Keratinocyte (primary cell): Measurements from ENCODE around the gene CD180. TPM values are rescaled to one million over a fixed set of nuclear protein-coding genes. Genes with fewer than 3 reads are reported as not detected.

Source experiments
- DNase-seq: peaks from one replicate; pipeline ENCODE4 v3.0.0-alpha.2; 2011; ENCODE audit warnings: low read depth, missing footprints, low spot score
- FAIRE-seq: peaks from 2 replicates; lab custom pipeline; 2011; peaks lifted over from hg19 to GRCh38; lab: Jason Lieb, UNC
- H2AFZ ChIP-seq: 2 replicates; pipeline ENCODE4 v1.6.0; 2012; ENCODE audit warnings: low read length, control low read depth, inconsistent platforms; ENCODE audit not compliant: control insufficient read depth
- H3K27ac ChIP-seq: 2 replicates; pipeline ENCODE4 v1.5.1; 2011; ENCODE audit warnings: low read length; ENCODE audit not compliant: control insufficient read depth, insufficient read depth
- H3K27me3 ChIP-seq: 3 replicates; pipeline ENCODE4 v1.6.0; 2011; ENCODE audit warnings: low read length; ENCODE audit not compliant: control insufficient read depth, insufficient read depth; ENCODE audit errors: extremely low read depth
- H3K36me3 ChIP-seq, 2 experiments: 2 replicates in 1 of 2; 3 replicates in 1 of 2; pipeline ENCODE4 v1.5.1; 2011; ENCODE audit warnings: low read length in 2 of 2, mild to moderate bottlenecking in 1 of 2; ENCODE audit not compliant: control insufficient read depth in 2 of 2, insufficient read depth in 2 of 2; ENCODE audit errors: extremely low read depth in 1 of 2
- H3K4me1 ChIP-seq: 3 replicates; pipeline ENCODE4 v1.5.1; 2011; ENCODE audit warnings: low read length; ENCODE audit not compliant: control insufficient read depth, insufficient read depth; ENCODE audit errors: extremely low read depth
- H3K4me2 ChIP-seq: 3 replicates; pipeline ENCODE4 v1.6.0; 2011; ENCODE audit warnings: low read depth, low read length; ENCODE audit not compliant: control insufficient read depth, insufficient read depth; ENCODE audit errors: extremely low read depth
- H3K4me3 ChIP-seq, 3 experiments: fragments of 200-600 bp in 1 of 3; sonication (generic) in 1 of 3; 2 replicates in 2 of 3; 3 replicates in 1 of 3; pipeline ENCODE4 v1.5.1; 2011 to 2016; ENCODE audit warnings: low read length in 3 of 3, mild to moderate bottlenecking in 3 of 3, control low read depth in 2 of 3, inconsistent platforms in 1 of 3, low read depth in 1 of 3, mixed read lengths in 1 of 3, mixed run types in 1 of 3, moderate library complexity in 1 of 3; ENCODE audit not compliant: control insufficient read depth in 2 of 3, insufficient read depth in 2 of 3; ENCODE audit errors: extremely low read depth in 1 of 3
- H3K79me2 ChIP-seq: 2 replicates; pipeline ENCODE4 v1.6.0; 2012; ENCODE audit warnings: low read length; ENCODE audit not compliant: control insufficient read depth, insufficient read depth
- H3K9ac ChIP-seq: 3 replicates; pipeline ENCODE4 v1.6.0; 2011; ENCODE audit warnings: low read length; ENCODE audit not compliant: control insufficient read depth, insufficient read depth; ENCODE audit errors: extremely low read depth
- H3K9me1 ChIP-seq: 3 replicates; pipeline ENCODE4 v1.6.0; 2011; ENCODE audit warnings: low read length; ENCODE audit not compliant: control insufficient read depth, insufficient read depth; ENCODE audit errors: extremely low read depth
- H3K9me3 ChIP-seq: 2 replicates; pipeline ENCODE4 v1.5.1; 2012; ENCODE audit warnings: low read depth, low read length; ENCODE audit not compliant: control insufficient read depth
- H4K20me1 ChIP-seq: 3 replicates; pipeline ENCODE4 v1.6.0; 2011; ENCODE audit warnings: low read length; ENCODE audit not compliant: control insufficient read depth, insufficient read depth; ENCODE audit errors: extremely low read depth
- CTCF ChIP-seq, 3 experiments: IDR thresholded peaks in 1 of 3; conservative IDR thresholded peaks in 1 of 3; optimal IDR thresholded peaks in 1 of 3; 2 replicates in 2 of 3; 3 replicates in 1 of 3; pipeline versions ENCODE3 to v1.5.1; 2011; ENCODE audit warnings: low read length in 3 of 3, mild to moderate bottlenecking in 3 of 3, moderate library complexity in 2 of 3, control low read depth in 1 of 3, inconsistent platforms in 1 of 3; ENCODE audit not compliant: insufficient read depth in 2 of 3; ENCODE audit errors: extremely low read depth in 1 of 3
- EZH2 ChIP-seq: IDR thresholded peaks from one replicate; pipeline ENCODE4 v1.6.1; 2012; ENCODE audit warnings: inconsistent platforms, mild to moderate bottlenecking, low read length, moderate library complexity
- dilution Hi-C: fragments of 300-500 bp; cut with MboI; formaldehyde crosslinking; loops from one replicate; pipeline ENCODE4 v1.7.0; 2020; ENCODE audit warnings: low sequenced_read_pairs; ENCODE audit not compliant: extremely low pct_ligation_motif_present
- polyA plus RNA-seq, 5 experiments: library from polyadenylated mRNA; depleted of rRNA in 3 of 5; stranded (reverse) in 3 of 5; stranded (forward) in 1 of 5; unstranded in 1 of 5; fragments of >200 nt; gene quantifications; 1 replicate in 1 of 5; 2 replicates in 3 of 5; 3 replicates in 1 of 5; pipeline versions ENCODE4 v1.2.1 to v1.2.3, GENCODE V29; 2011 to 2012; ENCODE audit warnings: missing spikeins in 2 of 5, low read depth in 1 of 5, low replicate concordance in 1 of 5

CD180 gene
- polyA plus RNA-seq, 1 donor (not counting 4 experiments of a cell fraction or from before 2014, with no cell fraction given), result not detected

- H3K4me2 ChIP-seq, result no peak overlapping the region
- no peaks in the 10 kb centered on the region for H3K9me1 ChIP-seq
- H3K9me3 ChIP-seq, result no peaks in the 10 kb centered on the region
- TF ChIP-seq CTCF (optimal IDR thresholded peaks at IDR 0.05 in 1 of 3, IDR thresholded peaks at IDR 0.05 in 1 of 3, conservative IDR thresholded peaks at IDR 0.05 in 1 of 3; ENCODE audit: extremely low read depth in 1 of 3, insufficient read depth in 2 of 3, low read length in 3 of 3), result no peak
- no peak for TF ChIP-seq EZH2
- dilution Hi-C loops, result no loop called here
- no peak for FAIRE-seq
- peaks cover 4% of the 10 kb centered on the region for H3K4me1 ChIP-seq
- no peaks in the 10 kb centered on the region for H3K36me3 ChIP-seq
- H3K4me3 ChIP-seq, result no peak overlapping the region
- no peak overlapping the region for H2AFZ ChIP-seq
- no peaks in the 10 kb centered on the region for H3K27me3 ChIP-seq
- no peak overlapping the region for H3K27ac ChIP-seq
- DNase-seq, result no peak
- H3K79me2 ChIP-seq, result no peaks in the 10 kb centered on the region
- no peak overlapping the region for H3K9ac ChIP-seq
- H4K20me1 ChIP-seq, result no peaks in the 10 kb centered on the region
Observed at GRCh38 chr5:67200809-67201562, 4.4 kb upstream of the CD180 start.

GRCh38 chr5:67199859-67200258 lies 3.3 kb upstream of the CD180 start:
- Histone ChIP-seq H2AFZ (no peak overlapping the region), H3K4me3 (no peak overlapping the region), H3K27ac (no peak overlapping the region), H3K27me3 (no peaks in the 10 kb centered on the region), H4K20me1 (no peaks in the 10 kb centered on the region), H3K9me3 (no peaks in the 10 kb centered on the region), H3K9me1 (no peaks in the 10 kb centered on the region), H3K4me2 (no peak overlapping the region), H3K4me1 (no peaks in the 10 kb centered on the region), H3K9ac (no peak overlapping the region), H3K36me3 (no peaks in the 10 kb centered on the region), H3K79me2 (no peaks in the 10 kb centered on the region)
- TF ChIP-seq CTCF (optimal IDR thresholded peaks at IDR 0.05 in 1 of 3, IDR thresholded peaks at IDR 0.05 in 1 of 3, conservative IDR thresholded peaks at IDR 0.05 in 1 of 3; ENCODE audit: extremely low read depth in 1 of 3, insufficient read depth in 2 of 3, low read length in 3 of 3) (no peak), EZH2 (no peak)
- FAIRE-seq, result no peak
- DNase-seq, result no peak
- dilution Hi-C loops, result no loop called here
